Stimulated activated CD4-positive, alpha-beta T cell treated with anti-CD3 and anti-CD28 coated beads, Interleukin-12 subunit alpha, Interleukin-12 subunit beta, amount 100 ng/mL, for 48 hours (primary cell): ENCODE data around the gene CCDC69.

Source experiments
- DNase-seq, 3 donors: peaks; one replicate each; pipeline ENCODE4 v3.0.0-alpha.2; 2020; ENCODE audit warnings: low read depth in 2 of 3, low spot score in 1 of 3

Gene CCDC69

DNA sequence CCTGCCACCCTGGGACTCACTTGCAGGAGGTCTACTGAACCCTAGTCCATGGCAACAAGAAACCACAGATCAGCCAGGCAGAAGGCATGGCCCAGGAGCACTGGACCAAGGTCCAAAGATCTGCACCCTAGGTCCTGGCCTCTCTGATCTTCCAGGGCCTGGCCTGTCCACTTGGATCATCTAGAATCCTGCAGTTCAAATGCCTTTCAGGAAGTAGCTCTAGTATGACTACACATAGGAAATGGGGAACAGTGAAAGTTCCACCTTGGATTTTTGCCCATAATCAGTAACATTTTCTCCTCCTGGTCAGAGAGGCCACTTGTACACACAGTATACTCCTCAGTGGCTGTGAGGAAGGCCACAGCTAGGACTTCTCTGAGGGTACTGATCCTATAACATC lies 77.8 kb downstream of the CCDC69 start:
- DNase-seq = no peak

GRCh38 chr5:151144922-151145321 lies 79.0 kb downstream of the CCDC69 start:
- DNase-seq = no peak

GRCh38 chr5:151144275-151144674 lies 79.6 kb downstream of the CCDC69 start:
- DNase-seq = no peak

DNA sequence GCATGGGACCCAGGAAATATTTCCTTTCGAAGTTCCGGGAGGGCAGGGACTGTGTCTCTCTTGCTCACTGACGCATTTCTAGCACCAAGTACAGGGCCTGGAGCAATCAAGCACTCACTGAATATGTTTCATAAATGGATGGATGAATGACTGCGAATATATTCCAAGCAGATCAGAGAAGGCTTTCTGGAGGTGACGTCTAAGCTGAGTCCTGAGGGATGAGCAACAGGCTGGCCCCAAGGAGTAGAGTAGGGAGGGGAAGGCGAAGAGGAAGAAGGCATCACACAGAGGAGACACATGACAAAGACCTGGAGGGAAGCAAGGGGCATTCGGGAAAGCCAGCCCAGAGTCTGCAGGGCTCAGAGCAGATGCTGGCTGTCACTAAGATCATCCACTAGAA lies 80.2 kb downstream of the CCDC69 start:
- DNase-seq = no peak

DNA sequence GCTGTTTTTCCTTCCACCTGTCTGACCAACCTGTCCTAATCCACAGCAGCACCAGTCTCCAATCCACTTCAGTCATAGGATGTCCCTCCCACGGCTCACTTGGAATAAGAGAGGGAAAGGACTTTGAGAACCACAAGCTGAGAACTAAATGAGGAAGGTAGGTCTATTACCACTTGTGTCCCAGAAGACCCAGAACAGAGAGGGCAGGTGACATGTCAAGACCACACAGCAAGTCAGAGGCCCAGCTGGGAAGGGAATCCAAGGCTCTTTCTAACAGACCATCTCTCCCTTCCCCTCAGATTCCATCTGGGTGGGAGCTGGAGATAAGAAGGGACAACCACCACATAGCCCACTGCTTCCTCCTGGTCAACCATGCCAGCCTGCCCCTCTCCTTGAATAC lies 81.0 kb downstream of the CCDC69 start:
- DNase-seq = no peak

DNA sequence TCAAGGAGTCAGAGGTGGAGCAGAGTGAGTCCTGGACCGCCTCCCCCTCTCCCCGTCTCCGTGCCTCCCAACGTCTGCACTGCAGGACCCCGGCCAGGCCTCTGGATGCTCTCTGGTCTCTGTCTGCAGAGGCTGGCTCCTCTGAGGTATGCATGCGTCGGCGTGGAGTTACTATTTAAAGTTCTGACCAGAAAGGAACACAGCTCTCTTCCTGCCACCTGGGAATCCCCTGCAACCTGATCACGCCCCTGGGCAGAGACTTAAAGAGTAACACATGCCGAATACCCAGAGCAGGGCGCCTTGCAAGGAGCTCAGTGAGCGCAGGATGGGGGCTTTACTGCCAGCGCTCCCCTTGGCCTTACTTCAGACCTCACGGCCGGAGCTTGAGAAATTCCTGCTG lies 82.4 kb downstream of the CCDC69 start:
- peak in 2 of 3 donors; percentile 36 to 44 for DNase-seq

DNA sequence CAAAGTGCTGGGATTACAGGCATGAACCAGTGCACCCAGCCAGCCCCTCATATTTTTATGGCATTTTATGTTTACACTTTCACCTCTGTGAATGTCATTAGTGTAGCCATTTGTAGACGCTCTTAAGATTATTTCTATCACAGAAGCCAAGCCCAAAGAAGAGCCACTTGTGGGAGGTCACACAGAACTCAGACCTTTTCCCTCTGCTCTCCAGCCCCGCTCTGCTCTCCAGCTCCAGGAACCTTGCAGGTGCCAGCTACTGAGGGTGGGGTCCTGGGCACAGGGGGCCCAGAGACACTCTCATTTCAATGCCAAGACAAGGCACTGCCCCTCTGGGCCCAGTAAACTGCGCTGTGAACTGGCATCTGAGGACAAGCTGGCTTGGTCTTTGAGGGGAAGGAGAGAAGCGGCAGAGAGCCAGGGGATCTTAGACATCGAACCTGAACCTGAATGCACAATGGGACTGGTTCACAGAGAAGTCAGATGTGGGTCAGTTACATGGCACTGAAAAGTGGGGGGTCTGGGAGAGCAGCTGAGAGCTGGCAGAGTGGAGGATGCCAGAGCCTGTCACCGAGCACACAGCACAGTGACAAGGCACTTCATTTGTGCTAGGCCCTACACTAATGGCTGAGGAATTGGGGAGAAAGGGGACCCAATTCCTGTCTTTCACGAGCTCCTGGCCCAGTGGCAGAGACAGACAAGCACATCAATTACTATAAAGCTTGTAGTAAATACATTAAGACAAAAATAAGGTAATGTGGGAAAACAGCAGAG lies 83.0 kb downstream of the CCDC69 start:
- DNase-seq = no peak

DNA sequence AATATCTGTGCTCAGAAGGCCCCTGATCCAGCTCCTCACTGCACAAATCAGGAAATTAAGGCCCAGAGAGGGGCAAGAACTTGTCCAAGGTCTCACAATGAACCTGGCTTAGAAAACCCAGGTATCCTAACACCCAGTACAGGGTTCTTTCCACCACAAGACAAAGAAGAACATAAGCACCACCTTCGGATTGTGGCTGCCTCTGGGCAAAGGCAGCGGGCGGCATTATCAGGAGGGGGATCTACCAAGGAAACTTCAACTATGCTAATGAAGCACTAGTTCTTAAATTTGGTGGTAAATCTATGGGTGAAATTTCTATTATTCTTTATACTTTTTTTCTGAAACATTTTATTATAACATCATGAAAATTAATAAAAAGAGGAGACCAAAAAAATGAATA lies 84.2 kb downstream of the CCDC69 start:
- DNase-seq = no peak

DNA sequence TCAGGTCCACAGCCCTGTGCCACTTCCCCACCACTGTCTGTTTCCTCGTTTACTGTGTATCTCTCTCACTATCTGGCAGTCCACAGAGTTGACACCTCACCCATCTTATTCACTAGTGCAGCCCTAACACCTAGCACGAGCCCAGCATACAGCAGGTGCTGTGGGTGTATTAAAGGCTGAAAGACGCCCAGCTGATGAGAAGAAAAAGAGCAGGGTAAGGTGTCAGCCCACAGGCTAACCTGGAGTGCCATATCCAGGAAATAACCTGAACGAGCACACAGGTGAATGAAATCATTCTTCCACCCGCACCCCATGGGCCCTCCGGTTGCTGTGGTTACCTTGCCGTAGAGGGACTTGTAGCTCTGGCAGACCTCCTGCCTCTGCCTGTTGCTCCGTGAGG lies 84.9 kb downstream of the CCDC69 start:
- DNase-seq = no peak

DNA sequence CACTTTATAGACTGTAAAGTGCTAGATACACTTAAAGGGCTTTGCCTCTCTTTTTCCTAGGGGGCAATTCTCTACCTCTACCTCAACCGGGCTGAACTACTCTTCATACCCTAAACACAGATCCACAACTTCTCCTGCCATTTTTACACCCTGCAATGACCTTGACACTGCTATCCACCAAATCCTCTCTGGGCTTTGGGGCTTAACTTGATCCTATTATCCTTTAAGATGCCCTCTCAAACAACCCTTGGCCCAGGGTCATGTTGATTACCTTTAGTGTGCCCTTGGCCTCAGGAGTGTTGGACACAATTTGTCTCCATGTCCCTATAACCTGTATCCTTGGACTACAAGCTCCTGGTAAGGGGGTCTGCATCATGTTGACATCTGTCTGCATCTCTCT lies 85.8 kb downstream of the CCDC69 start:
- DNase-seq = no peak

- no peak for DNase-seq
These were observed 86.6 kb downstream of the CCDC69 start for GRCh38 chr5:151137067-151137825.

DNA sequence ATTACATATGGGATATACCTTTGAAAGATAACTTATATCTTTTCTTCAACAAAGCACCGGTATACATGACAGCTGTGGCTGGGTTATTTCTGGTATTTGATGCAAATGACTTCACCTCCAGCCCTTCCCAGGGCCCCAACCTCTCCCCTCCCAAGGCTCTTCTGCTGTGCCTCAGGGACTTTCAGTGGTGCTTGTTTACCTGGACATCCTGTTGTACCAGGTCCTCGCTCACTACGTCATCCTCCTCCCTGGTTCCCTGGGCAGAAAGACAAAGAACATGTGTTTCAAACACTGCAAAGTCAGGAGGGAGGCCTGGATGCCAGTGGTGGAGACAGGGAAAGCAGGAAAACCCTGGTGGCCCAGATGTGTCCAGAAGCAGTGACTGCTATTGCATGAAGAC lies 89.7 kb downstream of the CCDC69 start:
- DNase-seq = no peak

- no peak for DNase-seq
These were observed 90.9 kb downstream of the CCDC69 start for GRCh38 chr5:151132963-151133362.
